Activated T-helper 1 cell treated with anti-CD3 and anti-CD28 coated beads, Interleukin-12 subunit alpha, Interleukin-12 subunit beta, Interleukin-2, Interleukin-4 antibody, amounts not matched to agents 30 ng/mL and 10 ng/mL and 1 ng/mL, durations not matched to agents 14 hours and 24 hours and 36 hours (primary cell): Measurements from ENCODE around the gene ABCC3. TPM values are rescaled to one million over a fixed set of nuclear protein-coding genes. Genes with fewer than 3 reads are reported as not detected.
"Not testable (repeated sequence)": the region's sequence is repeated elsewhere in the genome, so short reads cannot be mapped to it uniquely, and the experiment has no call there.

ENCODE experiments used
- DNase-seq: peaks from one replicate; pipeline ENCODE4 v3.0.0; 2021; ENCODE audit warnings: low spot score
- H3K27ac Mint-ChIP-seq: one replicate; pipeline ENCODE4 v1.8.0; 2021; ENCODE audit warnings: mild to moderate bottlenecking, mixed read lengths
- H3K27me3 Mint-ChIP-seq: one replicate; pipeline ENCODE4 v1.8.0; 2022; ENCODE audit warnings: mild to moderate bottlenecking, moderate library complexity, mixed read lengths; ENCODE audit not compliant: insufficient read depth
- H3K36me3 Mint-ChIP-seq: one replicate; pipeline ENCODE4 v1.8.0; 2021; ENCODE audit warnings: low read depth, mixed read lengths
- H3K4me1 Mint-ChIP-seq: one replicate; pipeline ENCODE4 v1.8.0; 2021; ENCODE audit warnings: low read depth, mixed read lengths
- H3K4me3 Mint-ChIP-seq: one replicate; pipeline ENCODE4 v1.8.0; 2021; ENCODE audit warnings: mild to moderate bottlenecking, moderate library complexity, mixed read lengths
- H3K9me3 Mint-ChIP-seq: one replicate; pipeline ENCODE4 v1.8.0; 2021; ENCODE audit warnings: mixed read lengths
- intact Hi-C: fragments of 100-400 bp; cut with micrococcal nuclease; formaldehyde crosslinking; loops from one replicate; pipeline ENCODE4 v1.15.1; 2024
- total RNA-seq: library from RNA; stranded (reverse); gene quantifications from 2 replicates; pipeline ENCODE4 v1.2.3, GENCODE V29; 2022

The ABCC3 gene
- total RNA-seq, 1 donor from 2014 or later, result not detected

GRCh38 chr17:50710650-50711049 is 76.0 kb downstream of the ABCC3 start:
- Mint-ChIP-seq H3K4me3 (no peak overlapping the region), H3K27me3 (peaks cover 3% of the 10 kb centered on the region), H3K4me1 (peaks cover 22% of the 10 kb centered on the region), H3K27ac (no peak overlapping the region), H3K36me3 (no peaks in the 10 kb centered on the region), H3K9me3 (no peaks in the 10 kb centered on the region)
- intact Hi-C loops, result no loop called here
- DNase-seq, result no peak

GRCh38 chr17:50712641-50713040 is 78.0 kb downstream of the ABCC3 start:
- H3K27me3 Mint-ChIP-seq, result peaks cover 3% of the 10 kb centered on the region
- H3K27ac Mint-ChIP-seq, result no peak overlapping the region
- no peaks in the 10 kb centered on the region for H3K9me3 Mint-ChIP-seq
- no peaks in the 10 kb centered on the region for H3K36me3 Mint-ChIP-seq
- no peak for DNase-seq
- no peak overlapping the region for H3K4me3 Mint-ChIP-seq
- H3K4me1 Mint-ChIP-seq, result peaks cover 22% of the 10 kb centered on the region
- intact Hi-C loops, result no loop called here

GRCh38 chr17:50715471-50715870 is 80.8 kb downstream of the ABCC3 start:
- Mint-ChIP-seq H3K27me3 (peaks cover 3% of the 10 kb centered on the region), H3K4me1 (peaks cover 5% of the 10 kb centered on the region), H3K9me3 (no peaks in the 10 kb centered on the region), H3K4me3 (no peak overlapping the region), H3K36me3 (peaks cover 1% of the 10 kb centered on the region), H3K27ac (no peak overlapping the region)
- intact Hi-C loops, result no loop called here
- no peak for DNase-seq

DNA sequence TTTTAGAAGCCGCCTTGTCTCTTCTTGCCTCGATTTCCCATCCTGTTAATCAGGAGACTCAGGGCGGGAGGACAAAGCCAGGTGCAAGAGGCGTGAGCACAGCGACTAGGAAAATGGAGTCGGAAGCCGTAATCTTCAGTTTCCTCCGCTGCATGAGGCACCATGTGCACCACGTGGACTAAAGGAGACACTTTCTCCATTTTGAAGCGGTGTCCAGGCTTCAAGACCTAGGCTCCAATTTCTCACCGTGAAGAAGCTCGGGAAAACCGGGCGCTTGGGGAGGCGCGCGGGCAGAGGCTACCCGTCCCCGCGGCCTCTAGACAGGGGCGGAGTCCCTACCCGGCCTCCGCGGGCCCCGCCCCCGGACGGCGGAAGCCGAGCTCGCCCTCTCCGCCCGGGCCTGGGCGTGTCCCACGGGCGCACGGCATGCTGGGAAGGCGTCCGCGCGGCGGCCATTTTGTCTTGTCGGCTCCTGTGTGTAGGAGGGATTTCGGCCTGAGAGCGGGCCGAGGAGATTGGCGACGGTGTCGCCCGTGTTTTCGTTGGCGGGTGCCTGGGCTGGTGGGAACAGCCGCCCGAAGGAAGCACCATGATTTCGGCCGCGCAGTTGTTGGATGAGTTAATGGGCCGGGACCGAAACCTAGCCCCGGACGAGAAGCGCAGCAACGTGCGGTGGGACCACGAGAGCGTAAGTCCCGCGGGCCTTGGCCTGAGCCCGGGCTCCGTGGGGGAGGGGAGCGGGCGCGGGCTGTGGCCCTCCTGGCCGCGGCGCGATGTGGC is 84.7 kb downstream of the ABCC3 start, which contains the start of gene LUC7L3:
TSS of gene LUC7L3 (plus strand) at position 460 of the 780 bp plus-strand sequence. CDS start at position 590, 130 bp downstream.
- H3K9me3 Mint-ChIP-seq, result no peaks in the 10 kb centered on the region
- H3K4me3 Mint-ChIP-seq, result peak within 1 kb of the TSS; percentile 88
- H3K4me1 Mint-ChIP-seq, result peaks cover 28% of the 10 kb centered on the region
- peak; percentile 95 for DNase-seq
- intact Hi-C loops, result loop anchor here (1.0 kb wide), 2 partner anchors 11 to 172 kb away; partner anchors contain the start of gene SPATA20
- no peaks in the 10 kb centered on the region for H3K27me3 Mint-ChIP-seq
- H3K27ac Mint-ChIP-seq, result peak within 1 kb of the TSS; percentile 98
- peaks cover 13% of the 10 kb centered on the region for H3K36me3 Mint-ChIP-seq

DNA sequence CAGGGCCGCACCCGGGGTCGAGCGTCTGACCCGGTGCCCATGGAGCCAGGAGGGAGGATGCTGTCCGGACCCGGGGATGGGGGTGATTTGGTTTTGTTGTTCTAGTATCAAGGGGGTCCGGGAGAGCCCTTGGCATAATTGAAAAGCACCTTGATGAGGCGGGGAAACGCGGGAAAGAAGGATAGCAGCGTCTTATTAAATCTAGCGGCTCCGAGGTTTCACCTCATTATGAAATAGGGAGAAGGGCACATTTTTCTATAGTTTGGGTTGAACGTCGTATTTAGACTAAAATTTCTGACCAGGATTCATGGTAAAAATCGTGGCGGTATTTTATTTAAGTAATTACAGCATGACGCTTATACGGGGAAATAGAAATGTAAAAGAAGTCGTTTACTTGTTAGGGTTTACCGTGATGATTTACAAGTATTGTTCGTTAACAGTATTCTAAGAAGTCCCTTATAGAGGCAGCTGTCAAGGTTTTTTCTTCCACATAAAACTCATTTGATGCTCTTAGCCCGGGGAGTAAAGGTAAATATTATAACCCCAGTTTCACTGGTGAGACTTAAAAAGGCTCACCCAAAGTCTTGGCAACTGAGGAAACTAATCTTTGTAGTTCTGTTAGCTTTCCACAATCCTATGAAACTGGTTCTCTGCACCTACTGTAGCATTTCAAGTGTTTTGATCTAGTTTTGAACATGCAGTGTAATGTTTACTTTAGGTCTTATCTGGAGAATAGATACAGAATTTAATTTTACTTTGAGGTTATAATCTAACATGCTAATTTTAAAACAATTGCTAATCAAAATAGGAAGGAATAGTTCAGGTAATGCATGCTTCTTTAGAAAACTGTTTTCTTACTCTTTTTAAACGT is 85.5 kb downstream of the ABCC3 start:
- DNase-seq, result no peak
- H3K4me1 Mint-ChIP-seq, result peaks cover 28% of the 10 kb centered on the region
- H3K4me3 Mint-ChIP-seq, result peak overlapping the region; percentile 88
- no peaks in the 10 kb centered on the region for H3K27me3 Mint-ChIP-seq
- intact Hi-C loops, result loop anchor here (1.0 kb wide), 2 partner anchors 12 to 173 kb away; partner anchors contain the start of gene SPATA20
- H3K9me3 Mint-ChIP-seq, result no peaks in the 10 kb centered on the region
- peaks cover 13% of the 10 kb centered on the region for H3K36me3 Mint-ChIP-seq
- H3K27ac Mint-ChIP-seq, result peak overlapping the region; percentile 98

- Mint-ChIP-seq H3K4me1 (peaks cover 28% of the 10 kb centered on the region), H3K9me3 (no peaks in the 10 kb centered on the region), H3K4me3 (peak overlapping the region; percentile 88), H3K27ac (peak overlapping the region; percentile 98), H3K27me3 (no peaks in the 10 kb centered on the region), H3K36me3 (peaks cover 13% of the 10 kb centered on the region)
- no peak for DNase-seq
- intact Hi-C loops, result no loop called here
These were observed 86.7 kb downstream of the ABCC3 start for GRCh38 chr17:50721194-50722010.

- Mint-ChIP-seq H3K27ac (no peak overlapping the region), H3K27me3 (no peaks in the 10 kb centered on the region), H3K4me1 (peaks cover 37% of the 10 kb centered on the region), H3K4me3 (peak overlapping the region; percentile 88), H3K9me3 (no peaks in the 10 kb centered on the region), H3K36me3 (peaks cover 13% of the 10 kb centered on the region)
- no peak for DNase-seq
- intact Hi-C loops, result no loop called here
These were observed 88.1 kb downstream of the ABCC3 start for GRCh38 chr17:50722746-50723145.

- intact Hi-C loops, H3K4me3 Mint-ChIP-seq, H3K27me3 Mint-ChIP-seq, H3K9me3 Mint-ChIP-seq, H3K27ac Mint-ChIP-seq, DNase-seq: not testable (repeated sequence)
- Mint-ChIP-seq H3K36me3 (peaks cover 12% of the 10 kb centered on the region), H3K4me1 (peaks cover 47% of the 10 kb centered on the region)
These were observed 89.9 kb downstream of the ABCC3 start for GRCh38 chr17:50724622-50725021.

- Mint-ChIP-seq H3K27me3 (no peaks in the 10 kb centered on the region), H3K36me3 (peaks cover 12% of the 10 kb centered on the region), H3K9me3 (no peaks in the 10 kb centered on the region), H3K4me3 (no peak overlapping the region), H3K27ac (no peak overlapping the region), H3K4me1 (peaks cover 41% of the 10 kb centered on the region)
- no peak for DNase-seq
- intact Hi-C loops, result no loop called here
These were observed 91.3 kb downstream of the ABCC3 start for GRCh38 chr17:50725769-50726655.

DNA sequence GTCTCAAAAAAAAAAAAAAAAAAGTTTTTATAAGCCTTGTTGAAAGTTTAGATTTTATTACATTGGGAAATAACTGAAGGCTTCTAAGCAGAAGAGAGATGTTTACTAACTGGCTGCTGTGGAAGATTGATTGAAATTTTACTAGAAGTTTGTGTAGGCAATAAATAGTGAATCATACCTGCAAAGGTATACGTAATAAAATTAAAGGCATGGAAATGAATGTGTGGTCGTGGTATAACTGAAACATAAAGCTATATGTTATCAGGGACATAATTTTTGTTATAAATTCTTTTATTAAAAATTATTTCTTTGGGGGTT is 93.4 kb downstream of the ABCC3 start:
- no peak for DNase-seq
- Mint-ChIP-seq H3K27ac (no peak overlapping the region), H3K27me3 (no peaks in the 10 kb centered on the region), H3K4me3 (no peak overlapping the region), H3K9me3 (no peaks in the 10 kb centered on the region), H3K36me3 (peaks cover 2% of the 10 kb centered on the region), H3K4me1 (peaks cover 42% of the 10 kb centered on the region)
- intact Hi-C loops, result no loop called here

- peaks cover 2% of the 10 kb centered on the region for H3K36me3 Mint-ChIP-seq
- DNase-seq, result no peak
- intact Hi-C loops, result no loop called here
These were observed 94.4 kb downstream of the ABCC3 start for GRCh38 chr17:50728881-50729765.

More at GRCh38 chr17:50728881-50729765, 94.4 kb downstream of the ABCC3 start:
- H3K9me3 Mint-ChIP-seq, result no peaks in the 10 kb centered on the region
- no peak overlapping the region for H3K4me3 Mint-ChIP-seq
- peaks cover 41% of the 10 kb centered on the region for H3K4me1 Mint-ChIP-seq
- H3K27me3 Mint-ChIP-seq, result no peaks in the 10 kb centered on the region
- H3K27ac Mint-ChIP-seq, result peak overlapping the region; percentile 61
